PC-9 (cell line): ENCODE results near the gene CMIP. TPM values are rescaled to one million over a fixed set of nuclear protein-coding genes. Genes with fewer than 3 reads are reported as not detected.

ENCODE experiments used
- BruUV-seq: library from RNA; stranded (reverse); fragments of 400-500 nt; replicated peaks from 2 replicates; lab custom pipeline; 2021; lab: Mats Ljungman, UMichigan
- CTCF ChIA-PET: fragments of 300-600 bp; sonication (Branson Sonifier 250); formaldehyde crosslinking; loops from one replicate; lab custom pipeline; 2022; ENCODE audit warnings: antibody characterized with exemption; lab: Charles Lee
- POLR2A ChIA-PET: fragments of 300-600 bp; sonication (Branson Sonifier 250); formaldehyde crosslinking; loops from one replicate; lab custom pipeline; 2022; ENCODE audit warnings: antibody characterized with exemption; ENCODE audit not compliant: unreplicated experiment; lab: Charles Lee
- DNase-seq, 2 experiments: peaks; one replicate each; pipeline versions ENCODE4 v3.0.0 to v3.0.0-alpha.2; 2015 to 2022; ENCODE audit warnings: mixed read lengths in 1 of 2
- H2AFZ ChIP-seq: fragments of 200-600 bp; sonication (generic); 2 replicates; pipeline ENCODE4 v1.8.1; 2017; ENCODE audit warnings: antibody characterized with exemption
- H3F3A ChIP-seq: fragments of 200-600 bp; sonication (generic); 2 replicates; pipeline ENCODE4 v1.8.1; 2017; ENCODE audit warnings: antibody characterized with exemption, mild to moderate bottlenecking, low read depth; ENCODE audit not compliant: insufficient read depth
- H3K27ac ChIP-seq: fragments of 200-600 bp; sonication (generic); 2 replicates; pipeline ENCODE4 v1.6.1; 2016; ENCODE audit warnings: mixed run types
- H3K27me3 ChIP-seq: fragments of 200-600 bp; sonication (generic); 2 replicates; pipeline ENCODE4 v1.6.1; 2016; ENCODE audit warnings: low read depth, mixed run types; ENCODE audit not compliant: insufficient read depth
- H3K36me3 ChIP-seq: fragments of 200-600 bp; sonication (generic); 2 replicates; pipeline ENCODE4 v1.6.1; 2016; ENCODE audit warnings: low read depth, mixed run types
- H3K4me1 ChIP-seq: fragments of 200-600 bp; sonication (generic); replicated peaks from 2 replicates; pipeline ENCODE4 v1.6.1; 2016; ENCODE audit warnings: mixed run types; ENCODE audit not compliant: insufficient read depth
- H3K4me2 ChIP-seq: fragments of 200-600 bp; sonication (generic); 2 replicates; pipeline ENCODE4 v1.6.1; 2017; ENCODE audit warnings: mixed run types
- H3K4me3 ChIP-seq: fragments of 200-600 bp; sonication (generic); 2 replicates; pipeline ENCODE4 v1.6.1; 2016; ENCODE audit warnings: mixed run types
- H3K79me2 ChIP-seq: fragments of 200-600 bp; sonication (generic); 2 replicates; pipeline ENCODE4 v1.6.1; 2017; ENCODE audit warnings: low read depth, mixed run types
- H3K9me2 ChIP-seq: fragments of 200-600 bp; sonication (generic); 2 replicates; pipeline ENCODE4 v1.8.1; 2017; ENCODE audit warnings: mild to moderate bottlenecking; ENCODE audit not compliant: insufficient read depth
- H3K9me3 ChIP-seq: fragments of 200-600 bp; sonication (generic); 2 replicates; pipeline ENCODE4 v1.8.1; 2016; ENCODE audit warnings: low read depth; ENCODE audit not compliant: insufficient read depth
- H4K20me1 ChIP-seq: fragments of 200-600 bp; sonication (generic); 2 replicates; pipeline ENCODE4 v1.8.1; 2017; ENCODE audit not compliant: insufficient read depth
- EZH2 ChIP-seq: fragments of 200-600 bp; sonication (generic); IDR thresholded peaks from 2 replicates; pipeline ENCODE4 v1.8.0; 2017; ENCODE audit warnings: antibody characterized with exemption, low read depth
- intact Hi-C: fragments of 100-400 bp; cut with micrococcal nuclease; formaldehyde crosslinking; loops from one replicate; pipeline ENCODE4 v1.10.0; 2022; ENCODE audit not compliant: unreplicated experiment
- total RNA-seq: library from RNA; stranded (reverse); gene quantifications from 2 replicates; pipeline ENCODE4 v1.2.3, GENCODE V29; 2021
- TF ChIP-seq, protein P1 (sequence below): fragments of 200-600 bp; sonication (generic); conservative IDR thresholded peaks from 2 replicates; pipeline ENCODE4 v1.6.1; 2017; ENCODE audit warnings: mixed run types, antibody characterized with exemption, mild to moderate bottlenecking, moderate library complexity

The CMIP gene
- total RNA-seq, 1 experiment from 2014 or later: 96.6 TPM

- H3K79me2 ChIP-seq: peaks cover 87% of the 10 kb centered on the region
- H3K36me3 ChIP-seq: no peaks in the 10 kb centered on the region
- H3F3A ChIP-seq: peaks cover 31% of the 10 kb centered on the region; the same call in 1 of the 2 replicates
- H3K9me2 ChIP-seq: no peaks in the 10 kb centered on the region
- no peak overlapping the region for H3K27ac ChIP-seq
- no peaks in the 10 kb centered on the region for H3K9me3 ChIP-seq
- CTCF ChIA-PET: no interaction called here
- H3K4me2 ChIP-seq: no peak overlapping the region
- intact Hi-C loops: no loop called here
- peaks cover 22% of the 10 kb centered on the region for H4K20me1 ChIP-seq
- no peaks in the 10 kb centered on the region for H3K27me3 ChIP-seq
- H3K4me3 ChIP-seq: no peak overlapping the region
- POLR2A ChIA-PET: interaction anchor here (0.7 kb wide), 1 partner anchor 10 kb away, joined by 3 read pairs; no protein-coding TSS in a partner anchor
- no TSS peak for BruUV-seq
- H2AFZ ChIP-seq: no peak overlapping the region
- no peak for TF ChIP-seq EZH2
- TF ChIP-seq, protein P1, sequence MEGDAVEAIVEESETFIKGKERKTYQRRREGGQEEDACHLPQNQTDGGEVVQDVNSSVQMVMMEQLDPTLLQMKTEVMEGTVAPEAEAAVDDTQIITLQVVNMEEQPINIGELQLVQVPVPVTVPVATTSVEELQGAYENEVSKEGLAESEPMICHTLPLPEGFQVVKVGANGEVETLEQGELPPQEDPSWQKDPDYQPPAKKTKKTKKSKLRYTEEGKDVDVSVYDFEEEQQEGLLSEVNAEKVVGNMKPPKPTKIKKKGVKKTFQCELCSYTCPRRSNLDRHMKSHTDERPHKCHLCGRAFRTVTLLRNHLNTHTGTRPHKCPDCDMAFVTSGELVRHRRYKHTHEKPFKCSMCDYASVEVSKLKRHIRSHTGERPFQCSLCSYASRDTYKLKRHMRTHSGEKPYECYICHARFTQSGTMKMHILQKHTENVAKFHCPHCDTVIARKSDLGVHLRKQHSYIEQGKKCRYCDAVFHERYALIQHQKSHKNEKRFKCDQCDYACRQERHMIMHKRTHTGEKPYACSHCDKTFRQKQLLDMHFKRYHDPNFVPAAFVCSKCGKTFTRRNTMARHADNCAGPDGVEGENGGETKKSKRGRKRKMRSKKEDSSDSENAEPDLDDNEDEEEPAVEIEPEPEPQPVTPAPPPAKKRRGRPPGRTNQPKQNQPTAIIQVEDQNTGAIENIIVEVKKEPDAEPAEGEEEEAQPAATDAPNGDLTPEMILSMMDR: no peak
- DNase-seq: no peak
- peaks cover 38% of the 10 kb centered on the region for H3K4me1 ChIP-seq
Measured at GRCh38 chr16:81556715-81557284, 112.2 kb downstream of the CMIP start.

GRCh38 chr16:81558077-81558443 lies 113.5 kb downstream of the CMIP start:
- ChIA-PET POLR2A (no interaction called here), CTCF (no interaction called here)
- intact Hi-C loops: loop anchor here (1.0 to 2.0 kb wide), 4 partner anchors 27 to 65 kb away; no protein-coding TSS in a partner anchor
- Histone ChIP-seq H3K9me3 (no peaks in the 10 kb centered on the region), H3K27me3 (no peaks in the 10 kb centered on the region), H2AFZ (no peak overlapping the region), H3K36me3 (no peaks in the 10 kb centered on the region), H3F3A (peaks cover 31% of the 10 kb centered on the region; the same call in 1 of the 2 replicates), H3K27ac (peak overlapping the region; percentile 56), H3K4me2 (peak overlapping the region; percentile 52), H3K79me2 (peaks cover 87% of the 10 kb centered on the region), H4K20me1 (peaks cover 18% of the 10 kb centered on the region), H3K9me2 (no peaks in the 10 kb centered on the region), H3K4me1 (peaks cover 38% of the 10 kb centered on the region), H3K4me3 (no peak overlapping the region)
- TF ChIP-seq, protein P1: no peak
- TF ChIP-seq EZH2: no peak
- no TSS peak for BruUV-seq
- DNase-seq: no peak

DNA sequence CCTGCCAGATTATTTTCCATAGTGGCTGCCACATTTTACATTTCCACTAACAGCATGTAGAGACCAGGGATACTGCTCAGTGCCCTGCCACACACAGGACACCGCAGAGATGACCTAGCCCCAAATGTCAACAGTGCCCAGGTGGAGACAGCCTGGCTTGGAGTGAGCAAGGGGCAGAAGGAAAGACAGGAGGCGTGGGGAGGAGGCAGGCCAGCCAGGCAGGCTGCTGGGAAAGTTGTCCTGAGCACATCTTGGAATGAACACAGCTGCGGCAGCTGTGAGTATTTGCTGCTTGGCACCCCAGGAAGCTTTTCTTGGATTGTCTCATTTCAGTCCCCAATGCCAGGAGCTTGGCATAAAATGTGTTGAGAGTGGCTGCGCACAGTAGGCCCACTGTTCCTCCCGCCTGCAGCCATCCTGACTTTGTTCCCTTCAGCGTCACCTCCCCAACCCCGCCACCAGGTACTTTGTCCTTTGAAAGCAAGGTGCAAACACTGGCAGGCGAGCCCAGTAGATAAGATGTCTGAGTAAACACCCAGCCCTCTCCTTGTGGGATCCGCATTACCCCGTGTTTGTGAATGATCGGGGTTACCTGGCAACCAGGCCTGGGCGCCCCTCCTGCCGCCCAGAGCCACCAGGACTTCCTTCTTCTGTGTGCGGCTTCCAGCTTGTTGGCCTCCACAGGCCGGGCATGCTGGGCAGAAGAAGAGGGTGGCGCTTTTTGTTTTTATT lies 114.0 kb downstream of the CMIP start:
- ChIA-PET POLR2A (no interaction called here), CTCF (interaction anchor here (0.6 to 1.0 kb wide), 3 partner anchors 10 to 42 kb away, joined by 3 to 12 read pairs (median 3); no protein-coding TSS in a partner anchor)
- H3K27me3 ChIP-seq: no peaks in the 10 kb centered on the region
- H3K36me3 ChIP-seq: no peaks in the 10 kb centered on the region
- TF ChIP-seq EZH2: no peak
- TF ChIP-seq, protein P1: no peak
- H3K4me1 ChIP-seq: peaks cover 38% of the 10 kb centered on the region
- peaks cover 20% of the 10 kb centered on the region for H4K20me1 ChIP-seq
- no peaks in the 10 kb centered on the region for H3K9me3 ChIP-seq
- no peak overlapping the region for H3K4me3 ChIP-seq
- H3F3A ChIP-seq: peaks cover 35% of the 10 kb centered on the region; the same call in 1 of the 2 replicates
- DNase-seq: peak; percentile 86 to 88
- BruUV-seq: no TSS peak
- H3K4me2 ChIP-seq: peak overlapping the region; percentile 52
- no peaks in the 10 kb centered on the region for H3K9me2 ChIP-seq
- H2AFZ ChIP-seq: no peak overlapping the region
- H3K27ac ChIP-seq: peak overlapping the region; percentile 56
- intact Hi-C loops: loop anchor here (1.0 to 2.0 kb wide), 5 partner anchors 23 to 66 kb away; no protein-coding TSS in a partner anchor
- peaks cover 90% of the 10 kb centered on the region for H3K79me2 ChIP-seq
